Measurements from ENCODE around the gene SUCNR1.
"Not testable (repeated sequence)": the region's sequence is repeated elsewhere in the genome, so short reads cannot be mapped to it uniquely, and the experiment has no call there.

DNA sequence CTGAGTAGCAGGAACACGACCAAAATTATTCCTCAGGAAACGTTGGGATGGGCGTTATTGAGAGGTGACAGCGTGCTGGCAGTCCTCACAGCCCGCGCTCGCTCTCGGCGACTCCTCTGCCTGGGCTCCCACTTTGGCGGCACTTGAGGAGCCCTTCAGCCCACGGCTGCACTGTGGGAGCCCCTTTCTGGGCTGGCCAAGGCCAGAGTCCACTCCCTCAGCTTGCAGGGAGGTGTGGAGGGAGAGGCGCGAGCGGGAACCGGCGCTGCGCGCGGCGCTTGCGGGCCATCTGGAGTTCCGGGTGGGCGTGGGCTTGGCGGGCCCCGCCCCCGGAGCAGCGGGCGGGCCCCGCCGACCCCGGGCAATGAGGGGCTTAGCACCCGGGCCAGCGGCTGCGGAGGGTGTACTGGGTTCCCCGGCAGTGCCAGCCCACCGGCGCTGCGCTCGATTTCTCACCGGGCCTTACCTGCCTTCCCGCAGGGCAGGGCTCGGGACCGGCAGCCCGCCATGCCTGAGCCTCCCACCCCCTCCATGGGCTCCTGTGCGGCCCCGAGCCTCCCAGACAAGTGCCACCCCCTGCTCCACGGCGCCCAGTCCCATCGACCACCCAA, 54.6 kb downstream of the SUCNR1 start:
- TF ChIP-seq, protein P1, sequence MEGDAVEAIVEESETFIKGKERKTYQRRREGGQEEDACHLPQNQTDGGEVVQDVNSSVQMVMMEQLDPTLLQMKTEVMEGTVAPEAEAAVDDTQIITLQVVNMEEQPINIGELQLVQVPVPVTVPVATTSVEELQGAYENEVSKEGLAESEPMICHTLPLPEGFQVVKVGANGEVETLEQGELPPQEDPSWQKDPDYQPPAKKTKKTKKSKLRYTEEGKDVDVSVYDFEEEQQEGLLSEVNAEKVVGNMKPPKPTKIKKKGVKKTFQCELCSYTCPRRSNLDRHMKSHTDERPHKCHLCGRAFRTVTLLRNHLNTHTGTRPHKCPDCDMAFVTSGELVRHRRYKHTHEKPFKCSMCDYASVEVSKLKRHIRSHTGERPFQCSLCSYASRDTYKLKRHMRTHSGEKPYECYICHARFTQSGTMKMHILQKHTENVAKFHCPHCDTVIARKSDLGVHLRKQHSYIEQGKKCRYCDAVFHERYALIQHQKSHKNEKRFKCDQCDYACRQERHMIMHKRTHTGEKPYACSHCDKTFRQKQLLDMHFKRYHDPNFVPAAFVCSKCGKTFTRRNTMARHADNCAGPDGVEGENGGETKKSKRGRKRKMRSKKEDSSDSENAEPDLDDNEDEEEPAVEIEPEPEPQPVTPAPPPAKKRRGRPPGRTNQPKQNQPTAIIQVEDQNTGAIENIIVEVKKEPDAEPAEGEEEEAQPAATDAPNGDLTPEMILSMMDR (conservative IDR thresholded peaks at IDR 0.05), result not testable (repeated sequence)
- TF ChIP-seq EZH2 (IDR thresholded peaks at IDR 0.05; ENCODE audit: low read depth), result not testable (repeated sequence)
